ENCODE results near the gene EIF4A2. TPM values are rescaled to one million over a fixed set of nuclear protein-coding genes. Genes with fewer than 3 reads are reported as not detected.
A peak's percentile ranks its signal among the peaks of the same experiment; 100 is the strongest.

EIF4A2 gene
- total RNA-seq, 1 experiment from 2014 or later, result 446 TPM

DNA sequence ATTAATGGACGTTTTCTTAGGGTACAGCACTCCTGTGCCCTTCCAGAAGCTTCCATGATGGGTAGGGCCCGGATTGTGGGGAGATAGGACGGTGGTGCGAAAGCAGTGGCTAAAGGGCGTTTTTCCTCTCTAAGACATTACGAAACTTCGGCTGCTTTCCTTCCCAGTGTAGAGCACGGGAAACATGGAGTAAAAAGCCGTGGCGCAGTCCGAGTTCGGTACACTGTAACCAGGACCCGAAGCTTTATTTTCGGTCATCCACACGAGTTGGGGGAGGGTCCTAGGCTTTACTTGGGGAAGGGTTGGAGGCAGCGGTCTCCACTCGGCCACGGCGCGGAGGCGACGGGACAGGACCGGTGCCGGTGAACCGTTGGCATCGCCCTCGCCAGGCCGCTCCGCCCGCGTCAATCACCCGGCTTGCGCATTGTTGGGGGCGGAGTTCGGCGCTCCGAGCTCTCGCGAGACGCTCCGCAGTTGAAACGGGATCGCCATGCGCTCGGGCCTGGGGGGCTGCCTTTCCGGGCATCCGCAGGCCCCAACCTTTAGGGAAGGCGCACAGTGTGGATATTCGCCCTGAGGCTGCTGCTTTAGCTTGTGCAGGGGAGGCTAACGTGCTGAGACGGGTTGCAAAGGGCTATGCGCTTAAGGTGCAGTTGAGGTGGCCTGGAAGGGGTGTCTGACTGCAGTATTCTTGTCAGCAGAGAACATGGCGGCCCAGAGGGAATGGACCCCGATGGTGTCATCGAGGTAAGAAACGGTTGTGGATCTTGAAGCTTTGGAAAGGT, 546 bp downstream of the EIF4A2 start:
- H3K36me3 ChIP-seq (ENCODE audit: low read depth), result peaks cover 54% of the 10 kb centered on the region
- H2AFZ ChIP-seq, result no peak overlapping the region
- CTCF ChIA-PET, result interaction anchor here (0.6 to 1.6 kb wide), 3 partner anchors 139 to 1026 kb away, joined by 3 to 5 read pairs (median 3); no protein-coding TSS in a partner anchor

DNA sequence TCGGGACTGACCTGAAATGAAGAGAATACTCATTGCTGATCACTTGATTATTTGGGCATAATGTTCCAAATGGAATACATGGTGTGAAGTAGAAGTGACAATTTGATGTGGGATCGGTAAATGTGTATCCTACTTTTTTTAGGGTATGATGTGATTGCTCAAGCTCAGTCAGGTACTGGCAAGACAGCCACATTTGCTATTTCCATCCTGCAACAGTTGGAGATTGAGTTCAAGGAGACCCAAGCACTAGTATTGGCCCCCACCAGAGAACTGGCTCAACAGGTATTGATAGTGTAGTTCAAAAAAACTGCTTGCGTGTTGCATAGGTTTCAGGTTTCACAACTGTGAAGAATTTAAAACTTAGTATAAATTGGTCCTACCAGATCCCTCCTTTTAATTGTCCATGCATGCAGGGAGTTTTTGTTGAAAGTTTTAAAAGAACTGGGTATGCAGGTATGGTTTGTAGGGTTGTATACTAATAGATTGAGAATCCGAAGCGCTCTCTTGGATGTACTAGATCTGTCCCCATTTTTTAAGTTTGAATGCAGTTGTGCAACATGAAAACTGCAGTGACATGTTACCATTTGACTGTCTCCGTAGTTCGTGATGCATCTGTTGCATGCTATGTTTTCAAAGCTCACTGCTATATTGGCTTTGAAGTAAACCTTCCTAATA, 1.6 kb downstream of the EIF4A2 start:
- peak overlapping the region; percentile 93 for H3K4me2 ChIP-seq
- no TSS peak for BruUV-seq (replicated peaks)
- H4K20me1 ChIP-seq (ENCODE audit: insufficient read depth), result peaks cover 60% of the 10 kb centered on the region
- H3K9me2 ChIP-seq (ENCODE audit: insufficient read depth), result no peaks in the 10 kb centered on the region
- no peaks in the 10 kb centered on the region for H3K27me3 ChIP-seq (ENCODE audit: insufficient read depth, low read depth)
- H3K4me1 ChIP-seq (replicated peaks; ENCODE audit: insufficient read depth), result peaks cover 34% of the 10 kb centered on the region
- ChIA-PET POLR2A (ENCODE audit: unreplicated experiment) (interaction anchor here (0.7 kb wide), 2 partner anchors 21 to 90 kb away, joined by 3 read pairs; no protein-coding TSS in a partner anchor), CTCF (interaction anchor here (0.5 to 1.6 kb wide), 4 partner anchors 18 to 170 kb away, joined by 3 to 6 read pairs (median 4); no protein-coding TSS in a partner anchor)
- peaks cover 73% of the 10 kb centered on the region for H3F3A ChIP-seq (ENCODE audit: insufficient read depth, low read depth)
- H3K9me3 ChIP-seq (ENCODE audit: insufficient read depth, low read depth), result no peaks in the 10 kb centered on the region
- peak overlapping the region; percentile 92 for H3K4me3 ChIP-seq
- H2AFZ ChIP-seq, result no peak overlapping the region
- TF ChIP-seq, protein P1, sequence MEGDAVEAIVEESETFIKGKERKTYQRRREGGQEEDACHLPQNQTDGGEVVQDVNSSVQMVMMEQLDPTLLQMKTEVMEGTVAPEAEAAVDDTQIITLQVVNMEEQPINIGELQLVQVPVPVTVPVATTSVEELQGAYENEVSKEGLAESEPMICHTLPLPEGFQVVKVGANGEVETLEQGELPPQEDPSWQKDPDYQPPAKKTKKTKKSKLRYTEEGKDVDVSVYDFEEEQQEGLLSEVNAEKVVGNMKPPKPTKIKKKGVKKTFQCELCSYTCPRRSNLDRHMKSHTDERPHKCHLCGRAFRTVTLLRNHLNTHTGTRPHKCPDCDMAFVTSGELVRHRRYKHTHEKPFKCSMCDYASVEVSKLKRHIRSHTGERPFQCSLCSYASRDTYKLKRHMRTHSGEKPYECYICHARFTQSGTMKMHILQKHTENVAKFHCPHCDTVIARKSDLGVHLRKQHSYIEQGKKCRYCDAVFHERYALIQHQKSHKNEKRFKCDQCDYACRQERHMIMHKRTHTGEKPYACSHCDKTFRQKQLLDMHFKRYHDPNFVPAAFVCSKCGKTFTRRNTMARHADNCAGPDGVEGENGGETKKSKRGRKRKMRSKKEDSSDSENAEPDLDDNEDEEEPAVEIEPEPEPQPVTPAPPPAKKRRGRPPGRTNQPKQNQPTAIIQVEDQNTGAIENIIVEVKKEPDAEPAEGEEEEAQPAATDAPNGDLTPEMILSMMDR (conservative IDR thresholded peaks at IDR 0.05), result no peak
- no peak for TF ChIP-seq EZH2 (IDR thresholded peaks at IDR 0.05; ENCODE audit: low read depth)
- peaks cover 61% of the 10 kb centered on the region for H3K79me2 ChIP-seq (ENCODE audit: low read depth)
- intact Hi-C loops (cut with micrococcal nuclease; ENCODE audit: unreplicated experiment), result loop anchor here (1.0 to 5.0 kb wide), 2 partner anchors 25 to 678 kb away; partner anchors contain the start of gene ETV5
- H3K27ac ChIP-seq, result peak overlapping the region; percentile 93
- DNase-seq, result peak in 1 of 2 experiments; percentile 66
- H3K36me3 ChIP-seq (ENCODE audit: low read depth), result peaks cover 64% of the 10 kb centered on the region

More for the DNA sequence above, 546 bp downstream of the EIF4A2 start:
- peaks cover 60% of the 10 kb centered on the region for H3K79me2 ChIP-seq (ENCODE audit: low read depth)
- peaks cover 34% of the 10 kb centered on the region for H3K4me1 ChIP-seq (replicated peaks; ENCODE audit: insufficient read depth)
- H3K9me3 ChIP-seq (ENCODE audit: insufficient read depth, low read depth), result no peaks in the 10 kb centered on the region
- peak overlapping the region; percentile 92 for H3K4me3 ChIP-seq
- peak overlapping the region; percentile 93 for H3K4me2 ChIP-seq
- BruUV-seq (replicated peaks), result TSS peak; percentile 43
- H4K20me1 ChIP-seq (ENCODE audit: insufficient read depth), result peaks cover 49% of the 10 kb centered on the region
- DNase-seq, result peak; percentile 59 to 84
- H3K27me3 ChIP-seq (ENCODE audit: insufficient read depth, low read depth), result no peaks in the 10 kb centered on the region
- POLR2A ChIA-PET (ENCODE audit: unreplicated experiment), result interaction anchor here (0.5 to 1.7 kb wide), 10 partner anchors 8 to 1529 kb away, joined by 3 to 15 read pairs (median 5); partner anchors contain the start of gene DNAJB11
- TF ChIP-seq, protein P1 (conservative IDR thresholded peaks at IDR 0.05), result no peak
- TF ChIP-seq EZH2 (IDR thresholded peaks at IDR 0.05; ENCODE audit: low read depth), result no peak
- H3K27ac ChIP-seq, result peak overlapping the region; percentile 93
- H3K9me2 ChIP-seq (ENCODE audit: insufficient read depth), result no peaks in the 10 kb centered on the region
- peaks cover 62% of the 10 kb centered on the region for H3F3A ChIP-seq (ENCODE audit: insufficient read depth, low read depth)
- intact Hi-C loops (cut with micrococcal nuclease; ENCODE audit: unreplicated experiment), result loop anchor here (1.0 to 5.0 kb wide), 5 partner anchors 24 to 677 kb away; partner anchors contain the start of genes DNAJB11 and ETV5

DNA sequence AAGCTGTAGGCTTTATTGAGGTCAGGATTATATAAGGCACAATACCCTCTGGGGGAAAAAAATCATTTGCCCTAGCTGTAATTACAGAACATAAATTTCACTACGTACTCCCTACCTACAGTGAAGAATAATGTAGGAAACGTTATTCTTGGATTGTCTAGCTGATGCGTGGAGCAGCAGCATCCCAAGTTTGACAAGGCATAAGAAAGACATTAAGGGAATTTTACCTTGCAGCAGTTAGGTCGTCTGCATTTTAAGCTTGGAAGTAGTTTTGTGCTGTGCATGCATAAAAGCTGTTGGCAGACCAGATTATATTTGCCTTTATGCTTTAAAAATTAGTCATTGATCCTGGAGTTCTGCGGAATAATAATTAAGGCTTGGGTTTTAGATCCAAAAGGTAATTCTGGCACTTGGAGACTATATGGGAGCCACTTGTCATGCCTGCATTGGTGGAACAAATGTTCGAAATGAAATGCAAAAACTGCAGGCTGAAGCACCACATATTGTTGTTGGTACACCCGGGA, 2.2 kb downstream of the EIF4A2 start:
- Histone ChIP-seq H3K9me2 (ENCODE audit: insufficient read depth) (no peaks in the 10 kb centered on the region), H3K4me2 (peak overlapping the region; percentile 93), H3K79me2 (ENCODE audit: low read depth) (peaks cover 61% of the 10 kb centered on the region), H3K9me3 (ENCODE audit: insufficient read depth, low read depth) (no peaks in the 10 kb centered on the region), H2AFZ (no peak overlapping the region), H3K4me1 (replicated peaks; ENCODE audit: insufficient read depth) (peaks cover 34% of the 10 kb centered on the region), H3K27me3 (ENCODE audit: insufficient read depth, low read depth) (no peaks in the 10 kb centered on the region), H4K20me1 (ENCODE audit: insufficient read depth) (peaks cover 66% of the 10 kb centered on the region), H3F3A (ENCODE audit: insufficient read depth, low read depth) (peaks cover 79% of the 10 kb centered on the region), H3K27ac (peak overlapping the region; percentile 93), H3K4me3 (peak overlapping the region; percentile 92), H3K36me3 (ENCODE audit: low read depth) (peaks cover 65% of the 10 kb centered on the region)
- no TSS peak for BruUV-seq (replicated peaks)
- CTCF ChIA-PET, result interaction anchor here (0.5 to 1.2 kb wide), 2 partner anchors 19 to 171 kb away, joined by 3 to 6 read pairs; no protein-coding TSS in a partner anchor
- POLR2A ChIA-PET (ENCODE audit: unreplicated experiment), result interaction anchor here (0.7 kb wide), 2 partner anchors 20 to 90 kb away, joined by 3 read pairs; no protein-coding TSS in a partner anchor
- DNase-seq, result no peak
- intact Hi-C loops (cut with micrococcal nuclease; ENCODE audit: unreplicated experiment), result no loop called here
- TF ChIP-seq EZH2 (IDR thresholded peaks at IDR 0.05; ENCODE audit: low read depth), result no peak
- TF ChIP-seq, protein P1 (conservative IDR thresholded peaks at IDR 0.05), result no peak; the same call in 1 of the 2 replicates
